GM21576 (cell line): Measurements from ENCODE around the gene PRKAG2.

Experiments
- ATAC-seq: cut with Tn5 transposase; IDR thresholded peaks from one replicate; pipeline ENCODE4 v1.9.1; 2021; ENCODE audit warnings: mild to moderate bottlenecking, moderate library complexity; ENCODE audit not compliant: unreplicated experiment

The PRKAG2 gene

DNA sequence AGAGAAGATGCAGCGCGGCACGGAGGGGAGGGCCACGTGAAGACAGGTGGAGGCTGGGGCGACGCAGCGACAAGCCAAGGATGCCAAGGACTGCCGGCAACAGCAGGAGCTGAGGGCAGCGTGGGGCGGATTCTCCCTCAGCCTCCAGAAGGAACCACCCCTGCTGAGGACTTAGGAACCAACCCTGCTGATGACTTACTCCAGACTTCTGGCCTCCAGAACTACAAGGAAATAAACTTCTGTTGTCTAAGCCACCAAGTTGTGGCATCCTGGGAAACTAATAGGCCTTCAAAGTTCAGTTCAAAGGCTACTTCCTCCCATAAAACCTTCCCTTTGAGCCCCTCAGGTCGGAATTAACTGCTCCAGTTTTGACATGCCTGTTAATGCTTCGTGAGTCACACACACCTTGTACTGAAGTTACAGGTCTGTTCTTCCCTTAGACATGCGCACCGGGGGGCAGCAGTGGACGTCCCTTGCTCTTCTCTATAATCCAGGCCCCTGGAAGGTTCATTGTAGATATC lies 268.8 kb downstream of the PRKAG2 start:
- no peak for ATAC-seq

DNA sequence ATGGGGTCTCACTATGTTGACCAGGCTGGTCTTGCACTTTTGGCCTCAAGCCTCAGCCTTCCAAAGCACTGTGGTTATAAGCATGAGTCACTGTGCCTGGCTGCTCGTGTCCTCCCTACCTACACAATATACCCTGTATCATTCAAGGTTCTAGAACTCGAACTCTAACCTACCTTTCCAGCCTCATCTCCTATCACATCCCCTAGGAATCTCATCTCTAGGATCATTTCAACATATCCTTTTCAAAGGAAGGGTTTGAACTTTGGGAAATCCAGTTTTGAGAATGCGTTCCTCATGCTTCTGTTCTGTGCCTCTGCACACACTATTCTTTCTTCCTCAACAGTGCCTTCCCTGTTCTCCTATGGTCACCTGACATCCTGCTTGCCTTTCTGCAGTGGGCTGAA lies 269.4 kb downstream of the PRKAG2 start:
- no peak for ATAC-seq

DNA sequence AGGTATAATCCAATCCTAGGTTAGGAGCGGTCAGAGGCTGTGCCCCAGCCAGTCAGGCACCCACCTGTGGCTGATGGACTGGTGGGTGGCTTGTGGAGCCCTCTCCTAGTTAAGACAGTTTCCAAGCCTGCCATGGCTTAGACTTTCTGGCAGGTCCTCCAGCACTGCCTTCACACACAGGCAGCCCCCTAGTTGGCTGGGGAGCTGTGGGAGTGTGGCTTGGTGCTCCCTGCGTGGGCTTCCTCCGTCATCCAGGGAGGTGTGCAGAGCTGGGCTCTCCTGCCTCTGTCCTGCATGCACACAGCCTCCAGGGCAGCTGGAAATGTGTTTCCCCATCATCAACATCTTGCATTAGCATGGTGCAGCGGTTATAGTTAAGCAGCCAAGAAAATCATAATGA lies 273.0 kb downstream of the PRKAG2 start:
- ATAC-seq = no peak

DNA sequence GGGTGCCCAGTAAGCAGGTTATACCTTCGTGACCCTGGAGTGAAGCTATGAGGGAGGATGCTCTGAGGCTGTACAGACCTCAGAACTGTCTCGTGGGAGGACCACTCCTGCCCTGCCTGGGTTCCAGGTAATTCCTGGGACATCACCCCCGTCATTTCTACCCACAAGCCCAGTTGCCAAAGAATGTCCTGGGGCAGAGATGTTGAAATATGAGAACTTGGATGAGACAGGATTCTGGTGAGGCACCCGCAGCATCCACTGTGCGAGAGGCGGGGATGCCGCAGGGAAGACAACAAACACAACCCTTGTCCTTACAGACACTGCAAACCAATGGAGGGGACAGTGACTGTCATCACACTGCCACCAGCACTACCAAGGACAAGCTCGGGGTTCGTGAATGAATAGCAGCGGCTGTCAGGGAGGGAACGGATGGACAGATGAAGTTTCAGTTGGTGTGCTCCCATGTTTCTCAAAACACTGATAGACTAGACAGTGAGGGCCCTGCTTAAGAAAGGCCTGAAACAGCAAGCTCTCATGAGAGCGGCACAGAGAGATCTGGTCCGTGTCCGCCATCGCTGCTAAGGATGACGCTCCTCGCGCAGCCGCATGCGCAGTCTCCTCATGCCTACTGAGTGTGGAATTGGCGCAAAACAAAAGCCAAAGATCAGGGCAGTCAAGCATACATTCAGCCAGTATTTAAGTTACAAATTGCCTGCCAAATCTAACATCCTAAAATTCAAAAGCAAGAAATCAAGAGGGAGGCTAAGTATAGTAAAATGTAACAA lies 275.2 kb downstream of the PRKAG2 start:
- ATAC-seq = no peak

DNA sequence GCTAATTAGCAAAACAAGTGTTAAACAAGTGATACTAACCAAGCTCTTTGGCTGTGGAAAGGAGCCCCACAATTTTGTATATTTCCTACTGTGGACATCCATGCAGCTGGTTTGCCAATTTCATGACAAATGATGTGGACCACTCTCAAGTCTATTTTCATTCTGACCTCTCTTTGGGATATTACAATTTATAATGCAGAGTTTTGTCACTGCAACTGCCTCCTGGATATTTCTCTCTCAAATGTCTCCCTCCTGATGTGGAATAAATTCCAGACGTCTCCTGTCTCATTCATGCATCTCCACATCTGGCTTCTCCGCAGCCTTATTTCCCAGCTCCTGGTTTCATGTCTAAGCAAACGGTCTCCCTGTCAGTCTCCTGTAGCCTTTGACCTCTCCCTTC lies 276.6 kb downstream of the PRKAG2 start:
- no peak for ATAC-seq

DNA sequence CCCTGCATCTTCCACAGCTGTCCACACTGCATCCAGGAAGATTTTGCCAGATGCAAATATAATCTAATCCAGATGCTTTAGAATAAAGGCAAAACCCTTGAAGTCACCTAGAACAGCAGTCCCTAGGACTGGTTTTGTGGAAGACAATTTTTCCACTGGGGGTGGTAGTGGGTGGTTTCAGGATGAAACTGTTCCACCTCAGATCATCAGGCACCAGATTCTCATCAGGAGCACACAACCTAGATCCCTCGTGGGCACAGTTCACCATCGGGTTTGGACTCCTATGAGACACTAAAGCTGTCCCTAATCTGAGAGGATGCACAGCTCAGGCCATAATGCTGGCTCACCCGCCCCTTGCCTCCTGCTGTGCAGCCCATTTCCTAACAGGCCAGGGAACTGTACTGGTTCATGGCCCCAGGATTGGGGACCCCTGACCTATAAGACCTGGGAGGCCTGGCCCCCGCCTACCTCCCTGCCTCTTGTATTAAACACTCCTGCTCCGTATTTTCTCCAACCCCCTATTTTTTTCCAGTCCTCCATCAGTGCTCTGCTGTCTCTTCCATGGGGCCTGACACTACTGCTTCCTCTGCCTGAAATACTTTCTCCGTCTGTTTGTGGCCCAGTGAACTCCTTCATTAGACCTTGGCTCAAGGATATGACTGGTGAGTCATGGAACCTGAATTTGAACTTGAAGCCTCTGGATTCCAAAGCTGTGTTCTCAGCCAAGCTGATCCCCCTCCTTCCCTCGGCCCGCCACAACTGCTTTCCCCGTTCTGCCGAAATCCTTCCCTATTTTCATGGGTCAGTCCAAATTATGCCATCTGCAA lies 277.3 kb downstream of the PRKAG2 start:
- ATAC-seq = no peak

DNA sequence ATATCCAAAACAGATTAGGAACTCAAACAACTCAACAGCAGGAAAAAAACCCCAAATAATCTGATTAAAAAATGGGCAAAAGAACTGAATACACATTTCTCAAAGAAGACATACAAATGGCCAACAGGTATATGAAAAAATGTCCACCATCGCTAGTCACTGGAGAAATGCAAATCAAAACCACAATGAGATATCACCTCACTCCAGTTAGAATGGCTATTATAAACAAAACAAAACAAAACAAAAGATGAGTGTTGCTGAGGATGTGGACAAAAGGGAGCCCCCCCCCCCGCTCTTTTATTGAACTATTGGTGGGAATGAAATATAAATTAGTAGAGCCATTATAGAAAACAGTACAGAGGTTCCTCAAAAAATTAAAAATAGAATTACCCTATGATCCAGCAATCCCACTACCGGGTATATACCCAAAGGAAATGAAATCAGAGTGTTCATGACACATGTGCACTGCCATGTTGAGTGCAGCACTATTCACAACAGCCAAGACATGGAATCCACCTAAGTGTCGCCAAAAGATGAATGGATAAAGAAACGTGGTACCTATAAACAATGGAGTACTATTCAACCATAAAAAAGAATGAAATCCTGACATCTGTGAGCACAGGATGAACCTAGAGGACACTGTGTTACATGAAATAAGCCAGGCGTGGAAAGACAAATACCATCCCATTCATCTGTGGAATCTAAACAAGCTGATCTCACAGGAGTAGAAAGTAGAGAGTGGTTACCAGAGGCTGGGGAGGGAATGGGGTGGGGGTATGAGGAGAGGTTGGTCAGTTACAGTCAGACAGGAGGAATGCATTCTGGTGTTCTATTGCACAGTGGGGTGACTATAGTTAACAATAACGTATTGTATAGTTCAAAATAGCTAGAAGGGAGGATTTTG lies 279.1 kb downstream of the PRKAG2 start:
- no peak for ATAC-seq

DNA sequence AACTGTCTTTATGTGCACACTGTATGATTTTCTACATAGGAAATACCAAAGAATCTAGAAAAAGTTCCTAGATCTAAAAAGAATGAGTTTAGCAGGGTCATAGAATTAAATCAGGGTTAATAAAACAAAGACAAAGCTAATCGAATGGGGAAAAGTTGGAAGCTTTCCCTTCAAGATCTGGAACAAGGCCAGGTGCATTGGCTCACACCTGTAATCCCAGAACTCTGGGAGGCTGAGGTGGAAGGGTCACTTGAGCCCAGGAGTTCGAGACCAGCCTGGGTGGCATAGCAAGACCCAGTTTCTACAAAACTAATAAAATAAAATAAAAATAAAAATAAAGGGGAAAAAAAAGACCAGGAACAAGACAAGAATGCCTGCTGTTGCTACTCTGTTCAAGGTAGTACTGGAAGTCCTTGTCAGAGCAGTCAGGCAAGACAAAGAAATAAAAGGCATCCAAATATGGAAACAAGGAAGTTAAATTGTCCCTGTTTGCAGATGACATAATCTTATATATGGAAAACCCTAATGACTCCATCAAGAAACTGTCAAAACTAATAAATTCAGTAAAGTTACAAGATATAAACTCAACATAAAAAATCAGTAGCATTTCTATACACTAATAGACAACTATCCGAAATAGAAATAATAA lies 281.1 kb downstream of the PRKAG2 start:
- ATAC-seq = no peak

DNA sequence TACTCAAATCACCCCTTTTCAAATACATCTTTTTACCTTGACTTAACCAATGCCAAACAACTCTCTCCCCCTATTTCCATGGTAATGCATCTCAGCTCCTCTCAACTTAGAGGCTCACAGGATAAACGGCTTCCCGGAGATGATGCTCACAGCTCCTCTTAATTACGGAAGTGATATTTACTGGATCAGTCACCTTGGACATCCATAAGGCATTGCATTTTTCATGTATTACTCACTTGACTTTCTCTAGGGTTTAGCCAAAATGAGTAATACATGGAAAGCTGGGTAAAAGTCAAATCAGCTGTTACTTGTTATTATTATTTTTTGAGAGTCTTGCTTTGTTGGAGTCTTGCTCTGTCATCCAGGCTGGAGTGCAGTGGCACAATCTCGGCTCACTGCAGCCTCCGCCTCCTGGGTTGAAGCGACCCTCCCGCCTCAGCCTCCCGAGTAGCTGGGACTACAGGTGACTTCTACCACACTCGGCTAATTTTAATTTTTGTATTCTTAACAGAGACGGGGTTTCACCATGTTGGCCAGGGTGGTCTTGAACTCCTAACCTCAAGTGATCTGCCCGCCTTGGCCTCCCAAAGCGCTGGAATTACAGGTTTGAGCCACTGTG lies 283.9 kb downstream of the PRKAG2 start:
- ATAC-seq = no peak

DNA sequence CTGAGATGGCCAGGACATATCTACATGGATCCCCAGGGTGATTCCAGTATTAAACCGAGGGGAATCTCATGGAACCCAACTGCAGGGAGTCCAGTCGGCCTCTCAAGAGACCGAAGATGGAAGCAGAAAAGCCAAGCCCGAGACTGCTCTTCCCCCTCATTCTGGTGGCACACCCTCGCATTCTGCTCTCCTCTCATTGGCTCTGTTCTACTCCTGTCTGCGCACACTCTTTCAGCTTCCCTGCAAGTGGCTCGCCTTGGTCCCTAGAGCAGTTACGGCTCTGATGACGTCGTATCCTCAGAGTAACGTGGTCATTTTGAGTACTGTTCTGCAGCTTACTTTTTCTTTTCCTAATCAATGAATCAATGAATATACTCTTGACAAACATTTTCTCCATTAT lies 284.6 kb downstream of the PRKAG2 start:
- no peak for ATAC-seq

DNA sequence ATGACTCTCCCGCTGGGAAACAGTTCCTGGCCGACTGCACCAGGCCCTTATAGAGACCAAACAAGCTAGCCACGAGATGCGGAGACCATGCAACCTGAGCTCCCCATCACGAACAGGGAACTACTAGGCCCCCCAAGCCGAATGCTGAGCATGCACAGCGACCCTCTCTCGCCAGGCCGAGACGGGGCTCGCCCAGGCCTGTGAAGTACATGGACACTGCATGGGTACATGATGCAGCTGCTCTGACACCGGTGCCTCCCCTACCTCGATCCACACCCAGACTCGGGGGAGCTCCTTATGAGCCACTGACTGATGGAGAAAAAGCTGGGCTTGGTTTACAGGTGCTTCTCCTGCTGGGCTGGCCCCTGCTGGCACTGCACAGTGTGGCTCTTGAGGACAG lies 285.0 kb downstream of the PRKAG2 start:
- ATAC-seq = no peak

DNA sequence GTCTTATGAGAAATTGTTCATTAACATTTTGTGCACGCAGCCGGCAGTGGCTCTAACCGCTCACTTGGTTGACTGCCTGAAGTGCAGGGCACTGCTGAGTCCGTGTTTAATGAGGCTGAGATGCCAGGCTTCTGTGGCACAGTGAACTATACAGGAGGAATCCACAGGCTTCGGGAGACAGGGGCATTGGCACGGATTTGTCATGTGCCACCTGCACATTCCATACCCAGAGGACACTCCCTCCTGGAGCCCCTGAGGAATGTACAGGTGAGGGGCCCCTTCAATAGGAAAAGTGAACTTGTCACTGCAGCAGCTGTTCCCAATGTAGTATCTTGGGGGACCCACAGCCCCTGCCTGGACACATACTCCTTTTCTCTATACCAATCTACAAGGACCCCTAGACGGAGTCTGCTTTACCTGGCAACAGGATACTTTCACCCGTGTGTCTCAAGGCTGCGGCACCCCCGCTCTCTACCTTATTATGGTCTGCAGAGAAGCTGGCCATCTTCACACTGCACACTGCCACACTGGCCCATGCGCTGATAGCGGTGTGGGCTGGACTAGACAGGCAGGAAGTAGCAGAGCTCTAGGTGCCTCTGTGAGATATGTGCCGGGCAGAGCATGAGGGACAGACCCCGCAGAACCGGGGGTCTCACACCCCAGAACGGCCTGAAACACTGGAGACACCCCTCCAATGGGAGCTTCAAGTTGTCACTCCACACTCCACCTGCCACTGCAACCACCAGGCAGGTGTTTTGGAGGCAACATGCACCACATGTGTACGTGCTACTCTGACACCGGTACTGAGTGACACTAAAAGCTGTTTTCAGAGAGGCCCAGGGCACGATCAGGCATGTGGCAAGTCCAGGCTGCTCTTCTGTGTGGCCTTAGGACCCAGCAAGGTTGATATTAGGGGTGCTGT lies 285.8 kb downstream of the PRKAG2 start:
- ATAC-seq = peak; percentile 21

DNA sequence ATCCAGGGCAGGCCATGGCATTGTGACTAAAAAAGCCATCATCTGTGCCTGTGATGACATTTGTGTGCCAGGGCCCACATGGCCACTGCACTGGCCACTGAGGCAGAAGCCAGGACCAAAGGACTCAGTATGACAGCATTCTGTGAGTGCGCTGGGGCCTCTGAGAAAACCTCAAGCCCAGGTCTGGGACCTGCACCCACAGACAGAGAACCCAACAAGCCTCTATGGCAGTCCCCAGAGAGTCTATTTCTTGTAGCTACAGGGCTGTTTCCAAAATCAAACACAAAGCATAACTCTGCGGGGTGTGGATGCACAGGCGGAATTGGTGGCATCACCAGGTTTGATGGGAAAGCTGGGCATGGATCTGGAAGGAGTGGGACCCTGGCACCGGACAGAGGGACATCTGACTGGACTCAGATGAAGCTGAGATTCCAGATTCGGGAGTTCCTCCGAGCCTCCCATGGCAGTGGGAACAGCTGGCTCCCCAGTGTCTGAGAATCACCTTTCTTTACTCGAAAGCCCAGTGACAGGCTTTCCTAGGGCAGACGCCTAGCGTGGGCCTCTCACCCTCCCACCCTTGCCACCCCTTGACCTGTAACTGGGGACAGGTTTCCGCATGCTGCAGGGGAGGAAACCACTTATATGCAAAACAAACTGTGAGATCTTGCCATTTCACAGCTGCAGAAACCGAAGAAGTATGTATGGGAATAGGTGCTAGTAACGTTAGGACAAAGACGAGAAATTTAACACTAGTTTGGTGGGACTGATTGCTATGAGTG lies 286.7 kb downstream of the PRKAG2 start:
- peak; percentile 79 for ATAC-seq

DNA sequence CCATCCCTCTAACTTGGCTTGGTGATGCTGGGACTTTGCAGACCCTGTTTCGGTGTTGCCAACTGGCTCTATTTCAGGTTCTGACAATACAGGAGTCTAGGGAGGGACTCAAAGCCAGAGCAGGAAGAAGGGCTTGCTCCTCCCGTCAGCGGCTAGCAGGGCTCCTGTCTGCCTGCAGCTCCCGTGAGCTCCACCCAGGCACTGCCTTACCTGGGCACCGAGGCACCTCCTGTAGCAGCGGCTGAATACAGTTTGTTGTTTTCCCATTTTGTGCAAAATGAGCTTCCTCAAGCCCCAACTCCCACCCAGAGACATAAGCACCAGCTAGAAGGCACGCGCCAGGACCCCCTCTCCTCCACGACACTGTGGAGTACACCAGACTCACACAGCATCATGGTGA lies 287.9 kb downstream of the PRKAG2 start:
- ATAC-seq = no peak

DNA sequence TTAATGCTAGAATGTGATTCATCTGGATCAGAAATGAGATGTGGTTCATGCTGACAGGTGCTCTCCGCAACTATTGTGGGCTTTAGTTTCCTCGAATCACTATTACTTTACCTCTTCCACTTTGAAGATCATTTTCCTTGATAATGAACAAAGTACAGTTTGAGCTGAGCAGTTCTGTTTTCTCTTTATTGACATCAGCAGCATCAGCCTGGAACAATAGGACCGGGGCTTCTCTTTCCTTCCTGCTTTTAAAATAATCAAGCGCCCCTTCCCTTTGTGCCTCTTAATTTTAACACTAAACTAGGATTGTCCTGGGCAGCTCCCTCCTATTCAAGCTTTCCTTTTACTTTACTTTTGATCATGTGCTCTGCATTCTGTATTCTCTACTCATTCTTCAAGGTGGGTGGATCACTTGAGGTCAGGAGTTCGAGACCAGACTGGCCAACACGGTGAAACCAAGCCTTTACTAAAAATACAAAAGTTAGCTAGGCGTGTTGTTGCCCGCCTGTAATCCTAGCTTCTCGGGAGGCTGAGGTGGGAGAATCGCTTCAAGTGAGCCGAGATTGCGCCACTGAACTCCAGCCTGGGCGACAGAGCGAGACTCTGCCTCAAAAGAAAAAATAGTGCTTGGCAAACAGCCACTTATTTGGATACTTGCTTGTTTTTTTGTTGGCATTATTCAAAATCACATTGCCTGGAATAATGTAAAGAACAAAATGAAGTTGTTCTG lies 290.2 kb downstream of the PRKAG2 start:
- no peak for ATAC-seq

DNA sequence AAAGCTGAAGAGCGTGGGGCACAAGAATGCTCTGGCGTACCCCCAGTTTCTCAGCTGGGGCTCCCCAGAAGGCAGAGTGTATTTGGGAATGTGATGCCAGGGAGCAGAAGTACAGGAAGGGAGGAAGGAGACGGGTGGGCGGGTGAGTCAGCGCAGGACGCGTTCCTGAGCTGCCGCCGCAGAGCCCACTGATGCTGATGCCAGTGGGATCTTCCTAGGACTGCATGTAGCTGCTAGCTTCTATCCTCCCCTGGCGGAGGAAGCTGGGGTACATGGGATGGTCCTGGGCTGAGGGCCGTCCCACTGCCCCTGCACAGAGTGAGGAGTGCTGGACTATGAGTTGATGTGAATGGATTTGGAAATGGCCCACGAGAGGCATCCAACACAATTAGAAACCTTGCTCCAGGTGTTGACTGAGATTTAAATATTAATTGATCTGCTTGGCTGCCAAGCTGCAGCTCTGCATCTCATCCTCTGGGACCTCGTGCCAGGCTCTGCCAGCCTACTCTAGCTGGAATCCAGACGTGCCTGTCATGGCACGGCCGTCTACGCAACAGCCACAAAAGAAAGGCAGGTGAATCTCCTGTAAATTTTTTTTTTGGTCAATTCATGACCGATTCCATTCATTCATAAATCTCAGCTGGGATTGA lies 291.0 kb downstream of the PRKAG2 start:
- ATAC-seq = no peak

DNA sequence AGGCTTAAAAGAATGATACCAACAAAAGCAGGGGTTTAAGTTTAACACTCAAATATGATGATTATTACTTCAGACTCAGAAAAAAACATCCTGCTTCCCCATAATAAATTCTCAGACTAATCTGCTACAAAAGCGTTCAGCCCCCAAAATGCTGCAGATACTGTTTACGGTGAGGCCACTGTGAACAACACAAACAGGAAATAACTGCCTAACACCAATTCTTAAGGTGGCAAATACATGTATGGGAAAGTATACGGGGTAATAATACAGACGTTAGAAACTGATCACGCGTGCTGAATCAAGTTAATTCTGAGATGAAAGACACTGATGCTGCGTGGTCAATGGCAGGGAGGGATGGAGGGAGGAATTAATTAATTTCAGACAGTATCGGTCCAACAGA lies 295.2 kb downstream of the PRKAG2 start:
- ATAC-seq = no peak
